GM12878 (cell line): ENCODE results near the gene TREML2. TPM values are rescaled to one million over a fixed set of nuclear protein-coding genes. Genes with fewer than 3 reads are reported as not detected.

Experiments used
- ATF2 ChIP-seq: IDR thresholded peaks from 2 replicates; pipeline ENCODE4 v1.6.1; 2012; ENCODE audit warnings: low read length, inconsistent platforms
- EP300 ChIP-seq, 2 experiments: fragments of 150-350 bp in 1 of 2; IDR thresholded peaks; 2 replicates each; pipeline ENCODE4 v1.6.1; 2011 to 2012; ENCODE audit warnings: low read depth in 2 of 2, low read length in 2 of 2, borderline replicate concordance in 1 of 2, improper control_type of control experiment in 1 of 2, inconsistent platforms in 1 of 2; ENCODE audit not compliant: control insufficient read depth in 1 of 2
- MEF2A ChIP-seq: IDR thresholded peaks from 2 replicates; pipeline ENCODE4 v1.6.1; 2011; ENCODE audit warnings: low read depth, mild to moderate bottlenecking, low read length, moderate library complexity; ENCODE audit not compliant: insufficient read depth
- MEF2B ChIP-seq: fragments of 450-650 bp; IDR thresholded peaks from 2 replicates; pipeline ENCODE4 v1.6.1; 2018; ENCODE audit warnings: mild to moderate bottlenecking, moderate library complexity; ENCODE audit not compliant: partially characterized antibody, poor library complexity, severe bottlenecking
- MYB ChIP-seq: fragments of 150-350 bp; IDR thresholded peaks from 2 replicates; pipeline ENCODE4 v1.6.1; 2014; ENCODE audit warnings: mild to moderate bottlenecking, low read depth, low read length, borderline replicate concordance
- NFXL1 ChIP-seq: fragments of 450-650 bp; IDR thresholded peaks from 2 replicates; pipeline ENCODE4 v1.6.1; 2017; ENCODE audit warnings: antibody characterized with exemption, mild to moderate bottlenecking, borderline replicate concordance
- NRF1 ChIP-seq: conservative IDR thresholded peaks from 2 replicates; pipeline ENCODE4 v1.6.1; 2011; ENCODE audit warnings: mild to moderate bottlenecking, low read depth, low read length, improper control_type of control experiment
- SPI1 ChIP-seq: IDR thresholded peaks from 2 replicates; pipeline ENCODE4 v1.6.1; 2011; ENCODE audit warnings: low read depth, mild to moderate bottlenecking, low read length, moderate library complexity, borderline replicate concordance; ENCODE audit not compliant: insufficient read depth
- WRNIP1 ChIP-seq: IDR thresholded peaks from 2 replicates; pipeline ENCODE4 v1.6.1; 2011; ENCODE audit warnings: low read depth, low read length, improper control_type of control experiment, borderline replicate concordance
- ZBTB33 ChIP-seq: fragments of 450-650 bp; IDR thresholded peaks from 2 replicates; pipeline ENCODE4 v1.6.1; 2017; ENCODE audit warnings: mild to moderate bottlenecking
- polyA plus RNA-seq, 11 experiments: library from polyadenylated mRNA; depleted of rRNA in 4 of 11; unstranded in 6 of 11; stranded (reverse) in 5 of 11; fragments of >200 nt; fragmentation: Nextera tagmentation in 4 of 11; fragmentation: Illumina TruSeq in 1 of 11; extraction: Ambion mirVana in 4 of 11; extraction: Trizol in 1 of 11; gene quantifications; 1 replicate in 1 of 11; 2 replicates in 10 of 11; pipeline versions ENCODE4 v1.2.1 to v1.2.3, GENCODE V29; 2011 to 2016; ENCODE audit warnings: inconsistent platforms in 2 of 11, missing spikeins in 2 of 11, low read depth in 1 of 11
- total RNA-seq, 4 experiments: library from RNA; depleted of rRNA in 3 of 4; stranded (reverse); fragments of >200 nt in 3 of 4; fragmentation: Illumina TruSeq in 1 of 4; extraction: Trizol in 1 of 4; gene quantifications; 2 replicates each; pipeline versions ENCODE4 v1.2.1 to v1.2.3, GENCODE V29; 2013 to 2021

Gene TREML2
- total and polyA plus RNA-seq, 10 of the 15 experiments (the other 5 are each of a cell fraction or from before 2014, with no cell fraction given), result 0.49 to 9.1 (median 7.3) TPM

- TF ChIP-seq ATF2 (no peak), EP300 (IDR thresholded peaks at IDR 0.05; ENCODE audit: borderline replicate concordance in 1 of 2, control insufficient read depth in 1 of 2, low read depth in 2 of 2, low read length in 2 of 2) (no peak), MEF2A (no peak), MEF2B (no peak), NFXL1 (no peak), NRF1 (no peak), MYB (no peak), SPI1 (no peak), ZBTB33 (no peak), WRNIP1 (no peak)
Observed at GRCh38 chr6:41193884-41194283, 7.1 kb downstream of the TREML2 start (continued).
